SK-N-SH (cell line): ENCODE results near the gene CCDC91. TPM values are rescaled to one million over a fixed set of nuclear protein-coding genes. Genes with fewer than 3 reads are reported as not detected.
A peak's percentile ranks its signal among the peaks of the same experiment; 100 is the strongest.

ENCODE experiments used
- CTCF ChIA-PET: fragments of 300-600, 350-600 bp; formaldehyde crosslinking; extraction: SDS; loops from one replicate; lab custom pipeline; 2021; lab: Yijun Ruan, JAX
- POLR2A ChIA-PET: fragments of 350-600 bp; sonication (Branson Sonifier 250); formaldehyde crosslinking; extraction: SDS; loops from one replicate; lab custom pipeline; 2020; ENCODE audit warnings: antibody characterized with exemption, inconsistent platforms; lab: Yijun Ruan, JAX
- DNase-seq: peaks from one replicate; pipeline ENCODE4 v3.0.0; 2012
- H2AFZ ChIP-seq: fragments of 200-600 bp; sonication (generic); 2 replicates; pipeline ENCODE4 v1.8.1; 2016; ENCODE audit warnings: antibody characterized with exemption, mild to moderate bottlenecking, low read depth
- H3F3A ChIP-seq: fragments of 200-600 bp; sonication (generic); replicated peaks from 2 replicates; pipeline ENCODE3; 2016; ENCODE audit warnings: antibody characterized with exemption, mild to moderate bottlenecking; ENCODE audit not compliant: insufficient read depth
- H3K27ac ChIP-seq, 2 experiments: fragments of 200-500 bp in 1 of 2; fragments of 200-600 bp in 1 of 2; sonication (Bioruptor generic) in 1 of 2; sonication (generic), shearing (Covaris generic) in 1 of 2; 2 replicates each; pipeline versions ENCODE4 v1.5.1 to v1.6.1; 2014 to 2016; ENCODE audit warnings: low read depth in 2 of 2, inconsistent platforms in 1 of 2, low read length in 1 of 2, mild to moderate bottlenecking in 1 of 2, mixed read lengths in 1 of 2
- H3K27me3 ChIP-seq: fragments of 200-600 bp; sonication (generic), shearing (Covaris generic); 2 replicates; pipeline ENCODE4 v1.6.1; 2016; ENCODE audit warnings: mixed run types; ENCODE audit not compliant: insufficient read depth
- H3K36me3 ChIP-seq, 2 experiments: fragments of 200-500 bp in 1 of 2; fragments of 200-600 bp in 1 of 2; sonication (Bioruptor generic) in 1 of 2; sonication (generic) in 1 of 2; replicated peaks in 1 of 2; 2 replicates each; pipeline versions ENCODE3 to v1.5.1; 2014 to 2016; ENCODE audit warnings: low read length in 1 of 2, mild to moderate bottlenecking in 1 of 2; ENCODE audit not compliant: insufficient read depth in 2 of 2, control insufficient read depth in 1 of 2
- H3K4me1 ChIP-seq, 2 experiments: fragments of 200-500 bp in 1 of 2; fragments of 200-600 bp in 1 of 2; sonication (Bioruptor generic) in 1 of 2; sonication (generic), shearing (Covaris generic) in 1 of 2; 2 replicates each; pipeline versions ENCODE4 v1.5.1 to v1.6.1; 2014 to 2016; ENCODE audit warnings: low read depth in 1 of 2, low read length in 1 of 2, mixed run types in 1 of 2; ENCODE audit not compliant: insufficient read depth in 2 of 2, control insufficient read depth in 1 of 2
- H3K4me2 ChIP-seq: fragments of 200-600 bp; sonication (generic), shearing (Covaris generic); 2 replicates; pipeline ENCODE4 v1.6.1; 2017; ENCODE audit warnings: mixed run types
- H3K4me3 ChIP-seq, 2 experiments: fragments of 200-500 bp in 1 of 2; fragments of 200-600 bp in 1 of 2; sonication (Bioruptor generic) in 1 of 2; sonication (generic), shearing (Covaris generic) in 1 of 2; 2 replicates each; pipeline versions ENCODE4 v1.5.1 to v1.8.1; 2014 to 2016; ENCODE audit warnings: low read depth in 2 of 2, inconsistent platforms in 1 of 2, low read length in 1 of 2, mild to moderate bottlenecking in 1 of 2, mixed read lengths in 1 of 2, moderate library complexity in 1 of 2
- H3K79me2 ChIP-seq: fragments of 200-600 bp; sonication (generic); 2 replicates; pipeline ENCODE4 v1.8.1; 2017; ENCODE audit warnings: mild to moderate bottlenecking; ENCODE audit not compliant: insufficient read depth
- H3K9ac ChIP-seq: fragments of 200-600 bp; sonication (generic); 2 replicates; pipeline ENCODE4 v1.6.1; 2017; ENCODE audit warnings: mixed run types
- H3K9me2 ChIP-seq: fragments of 200-600 bp; sonication (generic); 2 replicates; pipeline ENCODE4 v1.6.1; 2017; ENCODE audit warnings: mixed run types
- H3K9me3 ChIP-seq: fragments of 200-600 bp; sonication (generic); 2 replicates; pipeline ENCODE4 v1.6.1; 2017; ENCODE audit warnings: mixed run types, mild to moderate bottlenecking, moderate library complexity
- H4K20me1 ChIP-seq: fragments of 200-600 bp; sonication (generic); 2 replicates; pipeline ENCODE4 v1.6.1; 2017; ENCODE audit warnings: mild to moderate bottlenecking, mixed run types; ENCODE audit not compliant: insufficient read depth
- EP300 ChIP-seq, 2 experiments: IDR thresholded peaks; 2 replicates each; pipeline versions ENCODE4 v1.4.0 to v1.6.1; 2012; ENCODE audit warnings: borderline replicate concordance in 1 of 2, low read depth in 1 of 2, low read length in 1 of 2
- EZH2phosphoT487 ChIP-seq: fragments of 200-600 bp; sonication (generic); IDR thresholded peaks from 2 replicates; pipeline ENCODE4 v1.6.1; 2017; ENCODE audit warnings: low read depth, mixed run types, mild to moderate bottlenecking, antibody characterized with exemption, moderate library complexity, borderline replicate concordance
- GATA2 ChIP-seq: sonication (generic); formaldehyde crosslinking; IDR thresholded peaks from 2 replicates; pipeline ENCODE4 v1.5.0; 2020; ENCODE audit warnings: mild to moderate bottlenecking, missing genetic modification reagents
- IRF3 ChIP-seq: fragments of 150-350 bp; IDR thresholded peaks from 2 replicates; pipeline ENCODE4 v1.6.1; 2016; ENCODE audit warnings: mild to moderate bottlenecking, low read depth, low read length
- NFIC ChIP-seq: IDR thresholded peaks from 2 replicates; pipeline ENCODE4 v1.4.0; 2012; ENCODE audit warnings: borderline replicate concordance
- NRF1 ChIP-seq: IDR thresholded peaks from 2 replicates; pipeline ENCODE4 v1.6.1; 2012; ENCODE audit warnings: low read depth, mild to moderate bottlenecking, low read length
- PBX3 ChIP-seq: IDR thresholded peaks from 2 replicates; pipeline ENCODE4; 2012
- POLR2AphosphoS5 ChIP-seq: IDR thresholded peaks from 2 replicates; pipeline ENCODE4 v1.6.1; 2012; ENCODE audit warnings: low read depth, low read length
- RAD21 ChIP-seq: IDR thresholded peaks from 2 replicates; pipeline ENCODE4 v1.6.1; 2012; ENCODE audit warnings: mild to moderate bottlenecking, low read length
- RXRA ChIP-seq: IDR thresholded peaks from 2 replicates; pipeline ENCODE4 v1.4.0; 2012; ENCODE audit warnings: low read depth, mild to moderate bottlenecking, borderline replicate concordance
- SMC3 ChIP-seq: IDR thresholded peaks from 2 replicates; pipeline ENCODE4 v1.6.1; 2012; ENCODE audit warnings: low read depth, low read length, improper control_type of control experiment
- TCF12 ChIP-seq: IDR thresholded peaks from 2 replicates; pipeline ENCODE4 v1.4.0; 2012
- TEAD4 ChIP-seq: IDR thresholded peaks from 2 replicates; pipeline ENCODE4 v1.4.0; 2012; ENCODE audit warnings: mild to moderate bottlenecking, borderline replicate concordance; ENCODE audit not compliant: insufficient read depth
- USF1 ChIP-seq: IDR thresholded peaks from 2 replicates; pipeline ENCODE4 v1.4.0; 2012; ENCODE audit warnings: low read depth, borderline replicate concordance
- YY1 ChIP-seq: IDR thresholded peaks from 2 replicates; pipeline ENCODE4 v1.4.0; 2012; ENCODE audit warnings: low read depth, mild to moderate bottlenecking
- ZBTB33 ChIP-seq: IDR thresholded peaks from 2 replicates; pipeline ENCODE4 v1.4.0; 2012; ENCODE audit warnings: low read depth, borderline replicate concordance
- polyA plus RNA-seq, 3 experiments: library from polyadenylated mRNA; depleted of rRNA; stranded (reverse); fragments of >200 nt; gene quantifications; 2 replicates each; pipeline ENCODE4 v1.2.3, GENCODE V29; 2012

CCDC91 gene
- polyA plus RNA-seq, 1 of the 3 experiments (the other 2 are of a cell fraction): 13.0 TPM

GRCh38 chr12:28506271-28506670 lies 316.0 kb downstream of the CCDC91 start:
- ChIA-PET POLR2A (no interaction called here), CTCF (no interaction called here)
- no peak overlapping the region for H3K4me3 ChIP-seq
- H3K4me2 ChIP-seq: no peak overlapping the region
- no peaks in the 10 kb centered on the region for H3K79me2 ChIP-seq
- H3K4me1 ChIP-seq: no peaks in the 10 kb centered on the region; a peak in 2 of 4 replicates
- no peak overlapping the region for H3K9ac ChIP-seq
- H2AFZ ChIP-seq: no peak overlapping the region
- no peak for DNase-seq
- H3K27ac ChIP-seq: peak overlapping the region in 1 of 2 experiments; percentile 64; a peak in 1 of 4 replicates
- no peaks in the 10 kb centered on the region for H4K20me1 ChIP-seq
- H3K36me3 ChIP-seq: no peaks in the 10 kb centered on the region
- H3K9me3 ChIP-seq: no peaks in the 10 kb centered on the region
- no peaks in the 10 kb centered on the region for H3F3A ChIP-seq
- TF ChIP-seq ZBTB33 (no peak), TCF12 (no peak), GATA2 (no peak), NFIC (no peak), IRF3 (no peak), SMC3 (no peak), RAD21 (no peak), EP300 (IDR thresholded peaks at IDR 0.05; ENCODE audit: borderline replicate concordance in 1 of 2, low read depth in 1 of 2, low read length in 1 of 2) (no peak), TEAD4 (no peak), NRF1 (no peak), PBX3 (no peak), YY1 (no peak), RXRA (no peak), POLR2AphosphoS5 (no peak), EZH2phosphoT487 (no peak), USF1 (no peak)
- H3K27me3 ChIP-seq: no peaks in the 10 kb centered on the region
- H3K9me2 ChIP-seq: no peaks in the 10 kb centered on the region
